Left ventricle myocardium superior (tissue), 1 donor: Measurements from ENCODE around the gene MPL. TPM values are rescaled to one million over a fixed set of nuclear protein-coding genes. Genes with fewer than 3 reads are reported as not detected.
"Not testable (repeated sequence)": the region's sequence is repeated elsewhere in the genome, so short reads cannot be mapped to it uniquely, and the experiment has no call there.

Experiments used
- ATAC-seq: fragments of 200-7000 bp; cut with Tn5 transposase; one replicate; pipeline ENCODE4 v1.9.1; 2020; ENCODE audit warnings: mild to moderate bottlenecking, moderate library complexity
- DNase-seq: peaks from one replicate; pipeline ENCODE4 v3.0.0-alpha.2; 2020
- intact Hi-C: fragments of 100-400 bp; cut with micrococcal nuclease; formaldehyde crosslinking; loops from one replicate; pipeline ENCODE4 v1.11.0; 2022
- total RNA-seq: library from RNA; stranded (reverse); fragmentation: NEBNext Ultra II Directional; extraction: Animal tissue kit (Norgen Biotek cat#: 25700); gene quantifications from one replicate; pipeline ENCODE4 v1.2.1, GENCODE V29; 2021
- donor health status: DM: no; HTN: yes; CAD: no; lungs with severe emphysema.

MPL gene
- total RNA-seq, 1 donor from 2014 or later = 0.40 TPM

DNA sequence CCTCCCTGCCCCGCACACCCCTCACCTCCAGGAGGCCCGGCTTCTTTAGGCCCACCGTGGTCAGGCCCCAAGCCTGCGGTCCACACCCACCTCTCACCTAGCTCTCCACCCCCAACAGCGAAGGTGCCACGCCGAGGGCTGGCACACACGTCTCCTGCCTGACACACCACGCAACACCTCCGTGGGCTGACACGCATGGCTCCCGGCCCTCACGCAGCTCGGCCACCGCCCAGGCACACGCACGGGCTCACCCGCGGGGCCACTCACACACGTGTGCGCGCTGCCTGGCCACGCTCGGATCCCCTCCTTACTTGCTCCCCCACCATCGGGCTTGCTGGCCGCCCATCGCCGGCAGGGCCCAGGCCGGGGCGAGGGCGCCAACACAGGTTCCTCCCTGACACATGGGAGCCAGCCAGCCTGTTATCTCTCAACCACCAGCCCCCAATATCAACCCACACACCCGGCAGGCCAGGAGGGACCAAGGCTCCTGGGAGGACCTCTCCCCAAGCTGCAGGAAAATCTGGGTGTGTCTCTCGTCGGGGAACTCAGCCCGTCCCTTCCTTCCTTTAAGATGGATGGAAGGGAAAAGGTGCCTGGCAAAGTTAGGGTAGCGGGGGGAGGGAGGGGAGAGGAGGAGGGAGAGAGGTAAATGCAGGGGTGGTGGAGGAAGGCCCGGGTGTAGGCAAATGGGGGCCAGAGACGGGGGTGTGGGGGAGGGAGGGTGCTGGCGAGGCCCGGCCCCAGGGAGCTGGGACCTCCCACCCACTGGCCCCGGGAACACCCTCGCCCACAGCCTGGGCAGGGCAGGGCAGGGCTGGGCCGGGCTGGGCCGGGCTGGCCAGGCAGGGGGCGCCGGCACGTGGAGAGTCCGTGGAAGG, 29.6 kb downstream of the MPL start:
- intact Hi-C loops = no loop called here
- peak; percentile 53 for DNase-seq
- peak; percentile 68 for ATAC-seq

DNA sequence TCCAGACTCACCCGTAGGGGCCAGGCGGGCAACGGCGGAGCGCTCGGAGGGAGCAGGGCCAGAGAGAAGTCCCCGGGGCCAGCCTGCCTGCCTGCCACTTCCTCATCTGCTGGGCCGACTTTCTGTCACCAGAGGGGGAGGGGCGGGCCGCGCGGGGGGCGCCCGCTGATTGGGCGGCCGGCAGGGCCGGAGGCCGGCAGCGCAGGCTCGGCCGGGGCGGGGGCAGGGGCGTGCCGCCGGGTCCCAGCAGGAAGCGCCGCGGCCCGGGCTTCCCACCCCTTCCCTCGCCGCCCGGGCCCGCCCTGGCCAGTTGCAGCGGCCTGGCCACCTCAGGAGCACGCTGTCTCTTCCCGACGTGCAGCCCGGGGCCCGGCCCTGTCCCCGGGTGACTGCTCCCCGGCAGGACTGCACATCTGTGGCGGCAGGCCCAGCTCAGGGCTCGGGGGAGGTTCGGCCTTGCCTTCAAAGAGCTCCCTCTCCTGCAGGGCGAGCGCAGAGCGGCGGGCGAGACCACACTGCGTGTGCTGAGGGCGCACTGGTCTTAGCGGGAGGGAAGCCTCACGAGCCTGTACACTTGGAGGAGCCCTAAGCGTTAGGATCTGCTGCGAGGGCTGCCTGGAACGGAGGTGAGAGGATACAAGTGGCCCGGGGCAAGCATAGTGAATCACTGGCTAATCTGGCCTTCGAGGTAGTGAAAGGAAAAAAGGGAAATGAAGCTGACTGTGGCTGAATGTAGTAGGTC, 30.5 kb downstream of the MPL start, which contains the start of gene ELOVL1:
Gene ELOVL1 (minus strand): TSS at position 108 of the 742 bp plus-strand sequence. CDS start 2,402 bp downstream, outside the sequence.
- peak; percentile 97 for DNase-seq
- intact Hi-C loops = no loop called here
- ATAC-seq = peak; percentile 97

DNA sequence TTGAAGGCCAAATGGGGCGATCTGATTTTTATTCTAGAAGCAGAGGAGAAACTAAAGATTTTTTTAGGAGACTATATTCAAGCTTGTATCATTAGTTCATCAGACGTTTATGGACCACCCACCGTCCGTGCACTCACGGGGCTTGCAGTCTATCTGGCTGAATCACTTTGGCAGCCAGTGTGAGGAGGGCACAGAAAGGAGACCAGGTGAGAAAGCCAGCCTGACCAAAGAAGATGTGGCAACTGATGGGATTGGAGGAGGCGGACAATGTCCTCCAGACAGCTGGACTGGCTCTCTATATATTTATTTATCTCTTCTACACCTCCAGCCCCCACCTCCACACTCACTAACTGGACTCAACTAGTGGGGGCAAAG, 31.0 kb downstream of the MPL start:
- intact Hi-C loops = no loop called here
- DNase-seq (no peak), ATAC-seq (no peak)

DNA sequence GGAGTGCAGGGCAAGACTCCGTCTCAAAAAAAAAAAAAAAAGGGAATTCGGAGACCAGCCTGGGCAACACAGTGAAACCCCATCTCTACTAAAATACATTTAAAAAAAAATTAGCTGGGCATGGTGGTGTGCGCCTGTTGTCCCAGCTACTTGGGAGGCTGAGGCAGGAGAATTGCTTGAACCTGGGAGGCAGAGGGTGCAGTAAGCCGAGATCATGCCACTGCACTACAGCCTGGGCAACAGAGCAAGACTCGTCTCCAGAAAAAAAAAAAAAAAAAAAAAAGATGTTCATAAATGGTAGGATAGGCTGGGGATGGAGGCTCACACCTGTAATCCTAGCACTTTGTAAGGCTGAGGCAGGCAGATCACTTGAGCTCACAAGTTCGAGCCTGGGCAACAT, 32.2 kb downstream of the MPL start:
- not testable (repeated sequence) for ATAC-seq, DNase-seq
- intact Hi-C loops = loop anchor here (5.0 kb wide), 1 partner anchor 132 kb away; no protein-coding TSS in a partner anchor

DNA sequence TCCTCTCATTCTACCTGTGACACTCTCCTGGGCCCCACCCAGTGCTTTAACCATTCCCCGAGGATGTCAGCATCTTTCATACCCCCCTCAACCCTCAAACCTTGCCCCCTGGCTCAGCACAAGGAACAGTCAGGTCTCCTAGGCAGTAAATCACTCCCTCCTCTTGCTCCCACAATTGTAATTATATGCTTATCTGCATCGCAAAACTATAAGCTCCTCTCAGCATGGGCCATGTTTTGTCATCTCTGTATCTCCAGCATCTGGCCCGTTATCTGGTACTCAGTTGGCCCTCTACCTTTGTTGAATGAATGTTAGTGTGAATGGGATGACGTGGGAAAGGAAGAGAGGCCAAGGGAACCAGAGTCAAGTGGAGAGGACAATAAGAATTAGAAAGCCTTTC, 32.9 kb downstream of the MPL start:
- intact Hi-C loops = loop anchor here (5.0 kb wide), 1 partner anchor 133 kb away; no protein-coding TSS in a partner anchor
- no peak for ATAC-seq
- no peak for DNase-seq

DNA sequence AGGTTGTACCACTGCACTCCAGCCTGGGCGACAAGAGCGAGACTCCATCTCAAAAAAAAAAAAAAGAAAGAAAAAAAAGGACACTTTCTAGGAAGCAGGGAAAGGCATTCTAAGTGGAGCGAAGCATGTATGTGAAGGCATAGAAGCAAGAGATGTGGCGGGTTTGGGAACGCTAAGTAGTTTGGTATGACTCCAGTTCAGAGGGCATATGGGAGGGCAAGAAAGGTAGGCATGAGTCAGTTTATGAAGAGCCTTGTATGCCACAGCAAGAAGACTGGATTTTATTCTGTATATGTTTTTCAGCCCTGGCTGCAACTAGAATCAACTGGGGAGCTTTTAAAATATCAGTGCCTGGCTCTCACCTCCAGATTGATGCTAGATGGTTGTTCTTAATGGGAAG, 34.6 kb downstream of the MPL start:
- DNase-seq (no peak), ATAC-seq (no peak)
- intact Hi-C loops = loop anchor here (5.0 kb wide), 1 partner anchor 135 kb away; no protein-coding TSS in a partner anchor

DNA sequence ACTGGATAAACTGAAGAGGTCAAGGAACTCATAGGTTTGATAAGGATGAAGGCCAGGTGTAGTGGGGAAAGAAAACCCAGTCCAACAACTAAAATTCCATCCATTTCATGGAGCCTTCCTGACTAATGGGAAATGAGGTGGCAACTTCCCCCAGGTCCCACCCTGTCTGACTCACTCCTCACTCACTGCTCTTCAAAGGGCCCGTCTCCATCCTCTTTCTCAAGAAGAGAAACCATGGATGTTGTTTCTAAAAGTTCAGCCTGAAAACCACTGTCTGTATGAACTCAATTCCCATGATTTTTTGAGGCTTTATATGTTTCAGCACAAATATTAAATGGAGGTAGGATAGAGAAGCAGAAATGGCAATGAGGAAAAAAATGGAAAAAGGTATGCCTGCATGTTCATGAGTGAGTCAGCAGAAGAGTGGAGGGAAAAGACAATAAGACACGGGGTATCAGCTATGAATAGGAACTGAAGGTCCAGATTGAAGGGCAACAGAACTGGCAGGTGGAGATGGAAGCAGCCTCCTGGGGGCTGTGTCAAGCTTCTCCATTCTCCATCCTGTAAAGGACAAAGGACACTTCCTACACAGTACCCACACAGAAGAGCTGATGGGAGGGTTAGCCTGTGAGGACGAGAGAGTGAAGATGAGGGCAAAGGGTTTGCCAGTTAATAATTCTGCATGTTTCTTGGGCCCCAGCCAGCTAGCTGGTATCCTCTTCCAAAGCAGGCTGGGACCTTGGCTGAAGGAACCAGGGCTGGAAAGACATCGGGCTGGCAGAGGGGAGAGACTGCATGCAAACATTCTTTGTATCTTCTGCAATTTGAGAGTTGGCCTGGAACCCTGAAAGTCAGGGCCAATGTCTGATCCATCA, 35.7 kb downstream of the MPL start:
- ATAC-seq (peak; percentile 67), DNase-seq (no peak)
- intact Hi-C loops = loop anchor here (5.0 kb wide), 1 partner anchor 136 kb away; no protein-coding TSS in a partner anchor

DNA sequence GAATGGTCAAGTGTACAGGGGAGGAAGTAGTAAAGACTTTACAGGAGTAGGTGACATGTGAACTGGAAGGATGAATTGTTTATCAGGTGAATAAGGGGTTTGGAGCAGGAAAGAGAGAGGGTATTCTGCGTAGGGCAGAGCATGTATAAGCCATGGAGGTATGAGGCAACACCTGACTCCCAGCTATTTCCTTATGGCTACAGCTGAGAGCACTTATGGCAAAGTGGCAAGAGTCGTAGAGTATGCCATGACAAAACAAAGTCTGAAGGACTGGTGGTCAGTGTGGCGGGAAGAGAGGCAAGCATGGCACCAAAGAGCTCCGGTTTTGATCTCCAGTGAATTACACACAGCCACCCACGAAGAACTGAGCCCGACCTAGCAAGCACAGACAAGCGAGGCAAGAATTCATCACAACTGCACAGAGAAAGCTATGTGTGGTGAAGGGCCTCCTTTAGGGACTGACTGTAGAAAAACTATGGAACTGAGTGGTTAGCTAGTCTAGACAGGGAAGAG, 39.2 kb downstream of the MPL start:
- DNase-seq (no peak), ATAC-seq (no peak)
- intact Hi-C loops = no loop called here

DNA sequence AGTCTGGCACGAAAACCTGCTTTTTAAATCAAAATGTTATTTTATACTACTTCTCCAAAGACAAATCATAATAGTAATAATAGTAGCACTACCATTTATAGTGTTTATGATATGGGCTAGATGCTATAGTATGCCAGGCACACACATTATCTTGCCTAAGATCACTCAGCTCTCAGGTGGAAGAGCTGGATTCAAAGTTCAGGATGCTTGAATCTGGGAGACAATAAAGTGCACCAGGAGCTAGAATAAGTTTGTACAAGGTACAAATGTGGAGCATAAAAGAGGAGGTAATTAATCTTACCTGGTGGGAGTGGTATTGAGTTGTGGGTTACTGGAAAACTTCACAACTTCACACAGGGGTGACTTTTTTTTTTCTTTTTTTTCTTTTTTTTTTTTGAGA, 40.2 kb downstream of the MPL start:
- DNase-seq (no peak), ATAC-seq (no peak)
- intact Hi-C loops = no loop called here

DNA sequence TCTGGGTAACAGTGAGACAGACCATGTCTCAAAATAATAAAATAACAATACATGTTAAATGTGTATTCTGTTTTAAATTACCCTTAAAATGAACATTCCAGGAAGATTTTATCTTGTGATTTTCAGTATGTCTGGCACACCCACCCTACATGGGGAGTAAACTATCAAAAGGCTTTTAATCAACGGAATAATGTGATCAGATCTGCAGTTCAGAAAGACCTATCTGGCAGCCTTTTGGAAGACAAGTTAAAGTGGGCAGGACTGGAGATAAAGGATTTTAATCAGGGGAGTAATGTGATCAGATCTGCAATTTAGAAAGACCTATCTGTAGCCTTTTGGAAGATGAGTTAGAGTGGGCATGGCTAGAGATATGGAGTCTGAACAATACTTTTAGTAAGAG, 41.9 kb downstream of the MPL start:
- intact Hi-C loops = no loop called here
- ATAC-seq (no peak), DNase-seq (no peak)

DNA sequence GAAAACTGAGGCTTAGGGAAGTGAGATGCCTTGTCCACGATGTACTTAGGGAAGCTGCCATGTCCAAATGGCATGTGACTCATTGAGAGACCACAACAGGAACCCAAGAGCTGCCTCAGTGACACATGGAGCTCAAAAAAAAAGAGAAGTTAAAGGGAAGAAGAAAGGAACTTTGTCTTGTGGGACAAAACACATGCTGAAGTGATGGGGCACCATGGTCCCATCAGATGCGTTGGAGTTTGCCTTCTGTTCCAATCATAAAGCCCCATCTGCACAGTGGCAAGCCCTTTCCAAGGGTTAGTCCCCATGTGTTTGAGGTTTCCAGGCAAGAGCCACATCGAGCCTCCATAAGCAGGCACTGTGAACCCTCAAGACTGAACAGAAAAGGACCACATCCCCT, 44.0 kb downstream of the MPL start:
- intact Hi-C loops = no loop called here
- DNase-seq (no peak), ATAC-seq (peak; percentile 21)

DNA sequence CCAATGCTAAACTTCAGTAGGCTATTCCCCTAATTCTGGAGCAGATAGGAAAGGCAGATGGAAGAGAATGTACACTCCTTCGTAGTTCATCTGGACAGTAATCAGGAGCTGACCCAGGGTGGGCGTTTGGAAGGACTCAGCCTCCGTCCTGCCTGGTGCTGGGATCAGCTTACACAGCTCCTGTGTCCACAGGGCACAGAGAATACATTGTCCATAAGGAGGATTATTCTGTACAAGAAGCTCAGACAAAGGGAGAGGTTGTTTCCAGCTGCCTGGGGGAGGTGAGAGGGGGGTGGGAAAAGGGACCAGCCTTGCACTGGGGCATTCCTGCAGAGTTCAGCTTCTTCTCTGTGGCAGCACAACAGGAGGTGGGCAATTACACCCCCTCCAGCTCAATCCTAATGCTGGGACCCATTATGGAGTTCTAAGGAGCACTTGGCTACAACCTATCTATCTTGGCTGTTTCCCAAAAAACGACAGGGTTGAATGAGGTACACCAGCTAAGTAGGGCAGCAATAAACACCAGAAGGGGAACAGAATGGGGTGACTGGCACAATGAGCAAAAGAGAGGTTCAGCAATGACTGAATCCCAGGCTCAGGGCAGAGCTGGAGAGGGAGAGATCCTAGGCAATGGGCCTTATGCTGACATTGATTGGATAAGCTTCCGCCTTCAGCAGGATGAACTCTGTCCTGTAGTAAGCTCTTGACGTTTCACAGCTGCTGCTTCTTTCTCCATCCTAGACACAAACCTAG, 44.6 kb downstream of the MPL start:
- intact Hi-C loops = no loop called here

DNA sequence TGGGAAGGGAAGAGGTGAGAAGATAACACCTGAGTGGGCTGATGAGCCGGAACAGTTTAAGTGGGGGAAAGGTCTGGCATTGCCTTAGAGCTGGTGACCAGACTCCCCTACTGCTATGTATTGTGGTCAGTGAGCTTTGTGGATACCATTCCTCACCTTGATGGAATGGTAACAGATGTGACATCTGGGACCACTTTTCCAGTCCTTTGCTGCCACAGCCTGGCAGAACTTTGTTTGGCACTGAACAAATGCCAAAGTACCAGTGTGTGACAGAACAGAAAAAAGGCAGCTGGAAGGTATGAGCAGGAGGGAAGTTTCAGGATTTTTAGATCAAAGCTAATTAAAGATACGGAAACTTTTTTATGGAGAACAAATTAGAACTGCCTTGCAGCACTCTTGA, 45.8 kb downstream of the MPL start:
- ATAC-seq = peak; percentile 61
- DNase-seq = no peak
- intact Hi-C loops = no loop called here

More for the DNA sequence above, 44.6 kb downstream of the MPL start:
- DNase-seq (no peak), ATAC-seq (peak; percentile 82)

DNA sequence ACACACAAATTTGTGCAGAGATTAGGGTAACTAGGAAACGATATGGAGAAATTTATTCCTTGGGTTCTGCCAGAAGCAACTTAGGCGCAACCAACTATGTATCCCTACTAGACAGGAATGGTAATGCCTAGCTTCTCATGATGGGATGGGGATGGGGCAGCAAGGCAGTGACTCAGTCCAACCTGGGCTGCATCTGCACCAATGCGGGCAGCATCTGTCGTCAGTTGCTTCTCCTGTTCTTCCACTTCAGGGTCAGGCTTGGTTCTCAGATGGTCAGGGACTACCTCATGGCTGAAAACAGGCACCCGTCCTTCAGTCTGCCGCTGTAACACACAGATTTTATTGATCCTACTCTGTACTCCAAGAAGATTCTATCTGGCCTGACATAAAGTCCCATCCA, 49.1 kb downstream of the MPL start:
- DNase-seq (no peak), ATAC-seq (no peak)
- intact Hi-C loops = no loop called here

DNA sequence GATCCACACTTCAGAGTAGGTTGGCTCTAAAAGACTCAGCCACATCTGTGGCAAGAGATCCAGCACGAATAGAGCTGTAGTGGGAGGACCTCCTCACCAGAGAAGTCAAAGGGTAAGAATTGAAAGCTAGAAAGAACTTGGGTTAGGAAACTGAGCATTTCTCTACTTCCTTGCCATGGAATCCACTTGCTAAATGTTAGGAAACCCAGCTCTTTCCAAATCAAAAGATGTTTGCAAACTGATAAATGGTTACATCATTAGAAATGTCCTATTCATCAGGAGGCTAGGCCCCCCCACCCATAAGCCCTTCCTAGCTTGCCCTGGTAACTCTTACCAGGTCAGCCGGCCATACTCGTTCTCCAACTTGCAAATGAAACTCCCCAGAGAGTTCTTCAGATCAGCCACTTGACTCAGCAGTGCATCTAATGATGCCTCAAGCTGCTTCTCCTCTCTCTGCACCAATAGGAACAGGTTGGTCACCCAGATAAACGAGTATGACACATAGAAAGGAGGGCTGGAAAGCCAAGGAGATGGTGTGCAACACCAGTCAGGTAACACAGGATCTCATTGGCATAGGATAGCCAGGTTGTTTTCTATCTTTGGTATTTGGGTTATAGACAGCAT, 50.5 kb downstream of the MPL start:
- intact Hi-C loops = no loop called here
- ATAC-seq = no peak

DNA sequence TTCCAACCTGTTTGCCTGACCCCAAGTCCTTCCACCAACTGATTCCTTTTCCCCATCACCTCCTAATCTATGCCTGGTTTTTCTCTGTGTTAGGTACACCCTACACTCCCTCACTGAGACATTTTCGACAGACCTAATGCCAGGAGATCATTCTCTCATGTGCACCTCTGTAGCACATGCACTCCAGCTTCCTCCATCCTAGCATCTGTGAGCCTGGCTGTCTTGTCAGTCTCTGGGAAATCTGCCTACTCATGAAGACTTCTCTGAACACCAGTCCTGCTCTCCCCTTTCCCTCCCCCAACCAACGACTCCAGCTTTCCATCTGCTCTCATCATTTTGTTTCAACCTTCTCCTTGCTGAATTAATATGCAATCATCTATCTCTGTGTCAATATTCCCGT, 51.0 kb downstream of the MPL start:
- no peak for ATAC-seq
- no peak for DNase-seq
- intact Hi-C loops = no loop called here

More for the DNA sequence above, 50.5 kb downstream of the MPL start:
- DNase-seq = no peak

DNA sequence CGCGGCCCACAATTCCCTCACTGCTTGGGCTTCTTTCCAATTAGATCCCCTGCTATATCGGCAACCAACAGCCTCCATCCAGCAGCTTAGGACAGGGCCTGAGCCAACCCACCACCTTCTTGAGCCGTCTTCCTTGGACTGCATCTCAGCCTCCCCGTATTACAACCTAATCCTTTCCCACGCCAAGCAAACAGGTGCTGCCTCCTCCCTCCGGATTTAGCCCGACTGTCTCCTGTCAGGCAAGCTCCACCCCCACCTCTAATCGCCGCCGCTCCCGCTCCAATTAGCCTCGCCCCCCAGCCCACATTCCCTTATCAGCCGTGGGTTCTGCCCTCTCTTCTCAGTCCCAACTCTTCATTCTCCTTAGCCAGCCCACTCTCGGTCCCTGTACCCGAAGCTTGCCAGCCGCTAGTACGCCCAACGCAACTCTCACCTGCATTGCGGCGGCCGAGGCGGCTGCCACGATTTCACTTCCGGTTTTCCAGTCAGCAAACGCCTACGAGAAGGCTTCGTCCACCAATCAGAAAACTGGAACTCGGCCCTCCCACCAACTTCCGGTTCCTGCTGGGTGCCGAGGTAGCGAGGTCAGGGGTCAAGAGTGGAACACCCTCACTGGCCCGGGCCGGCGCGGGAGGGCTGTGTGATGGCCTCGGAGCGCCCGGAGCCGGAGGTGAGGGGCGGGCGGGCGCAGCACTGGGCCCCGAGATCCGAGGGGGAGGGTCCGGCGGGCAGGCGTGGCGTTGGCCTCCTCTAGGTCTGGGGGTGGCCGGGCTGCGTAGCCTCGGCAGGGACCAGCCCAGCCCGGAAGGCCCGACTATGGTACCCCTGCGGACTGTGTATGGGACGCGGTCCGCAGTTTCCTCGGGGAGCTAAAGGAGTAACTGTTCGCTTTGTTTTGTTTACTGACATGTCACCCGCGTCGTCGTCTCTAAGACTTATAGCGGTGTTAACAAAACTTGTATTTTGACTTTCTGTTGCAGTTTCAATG, 52.0 kb downstream of the MPL start, which contains the start of the genes MED8 and SZT2:
Gene MED8 (minus strand): TSS at position 475 of the 988 bp plus-strand sequence. CDS start 36 bp downstream, at position 439.
Gene SZT2 (plus strand): TSS at position 574 of the 988 bp plus-strand sequence. CDS start 70 bp downstream, at position 644.
- ATAC-seq (peak; percentile 99), DNase-seq (peak; percentile 96)
- intact Hi-C loops = no loop called here
